ENCODE results near the gene INTS15. TPM values are rescaled to one million over a fixed set of nuclear protein-coding genes. Genes with fewer than 3 reads are reported as not detected.

INTS15 gene
- 10 to 100 TPM; 31.9 to 35.0 TPM for total RNA-seq

DNA sequence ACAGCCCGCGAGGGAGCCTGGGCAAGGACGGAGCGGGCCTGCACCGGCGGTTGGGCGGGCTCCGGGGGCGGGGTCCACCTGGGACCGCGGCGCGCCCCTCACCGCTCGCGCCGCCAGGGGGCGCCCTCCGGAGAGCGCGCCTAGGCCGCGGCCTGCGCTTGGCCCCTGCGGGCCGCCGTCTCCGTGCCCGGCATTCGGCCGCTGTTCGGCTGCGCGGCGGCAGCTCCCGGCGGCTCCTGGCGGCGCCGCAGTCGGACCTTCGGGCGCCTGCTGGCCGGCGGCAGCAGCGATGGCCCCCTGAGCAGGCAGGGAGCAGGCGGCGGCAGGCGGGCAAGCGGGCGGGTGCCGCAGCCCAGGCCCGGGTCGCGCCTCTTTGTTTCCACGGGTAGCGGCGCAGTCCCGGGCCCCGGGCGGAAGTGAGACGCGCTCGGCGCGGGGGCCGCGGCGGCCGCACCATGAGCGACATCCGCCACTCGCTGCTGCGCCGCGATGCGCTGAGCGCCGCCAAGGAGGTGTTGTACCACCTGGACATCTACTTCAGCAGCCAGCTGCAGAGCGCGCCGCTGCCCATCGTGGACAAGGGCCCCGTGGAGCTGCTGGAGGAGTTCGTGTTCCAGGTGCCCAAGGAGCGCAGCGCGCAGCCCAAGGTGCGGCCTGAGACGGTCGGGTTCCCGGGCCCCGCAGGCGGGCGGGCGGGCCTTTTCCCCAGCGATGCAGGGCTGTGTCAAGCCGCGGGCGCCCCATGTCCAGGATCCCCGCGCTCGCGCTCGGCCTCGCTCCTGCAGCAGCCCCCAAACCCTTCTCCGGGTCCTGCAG lies at the start of gene INTS15:
Gene INTS15, plus strand, starts transcription at position 193 of the 816 bp plus-strand sequence. Its CDS starts 263 bp downstream, at position 456.
- Mint-ChIP-seq H3K4me1 (peaks cover 23% of the 10 kb centered on the region), H3K4me3 (peak within 1 kb of the TSS; percentile 98), H3K27me3 (no peaks in the 10 kb centered on the region), H3K9me3 (no peaks in the 10 kb centered on the region), H3K36me3 (peaks cover 38% of the 10 kb centered on the region), H3K27ac (peak within 1 kb of the TSS; percentile 85)
- peak; percentile 91 for DNase-seq

- Mint-ChIP-seq H3K27ac (no peak overlapping the region), H3K36me3 (no peaks in the 10 kb centered on the region), H3K4me3 (no peak overlapping the region), H3K4me1 (peaks cover 7% of the 10 kb centered on the region), H3K9me3 (no peaks in the 10 kb centered on the region), H3K27me3 (peaks cover 21% of the 10 kb centered on the region)
- no peak for DNase-seq
Observed at GRCh38 chr7:6542368-6542767, 47.5 kb upstream of the INTS15 start.

GRCh38 chr7:6545398-6546126 lies 44.3 kb upstream of the INTS15 start:
- H3K36me3 Mint-ChIP-seq = no peaks in the 10 kb centered on the region
- DNase-seq = no peak
- no peaks in the 10 kb centered on the region for H3K9me3 Mint-ChIP-seq
- peaks cover 7% of the 10 kb centered on the region for H3K4me1 Mint-ChIP-seq
- no peak overlapping the region for H3K4me3 Mint-ChIP-seq
- H3K27me3 Mint-ChIP-seq = peaks cover 5% of the 10 kb centered on the region
- H3K27ac Mint-ChIP-seq = no peak overlapping the region

GRCh38 chr7:6546498-6547251 lies 43.1 kb upstream of the INTS15 start:
- H3K4me1 Mint-ChIP-seq = peaks cover 7% of the 10 kb centered on the region
- H3K27ac Mint-ChIP-seq = no peak overlapping the region
- no peaks in the 10 kb centered on the region for H3K36me3 Mint-ChIP-seq
- no peak for DNase-seq
- peaks cover 5% of the 10 kb centered on the region for H3K27me3 Mint-ChIP-seq
- H3K9me3 Mint-ChIP-seq = no peaks in the 10 kb centered on the region
- H3K4me3 Mint-ChIP-seq = no peak overlapping the region

- Mint-ChIP-seq H3K4me1 (peaks cover 7% of the 10 kb centered on the region), H3K9me3 (no peaks in the 10 kb centered on the region), H3K27me3 (peaks cover 5% of the 10 kb centered on the region), H3K27ac (no peak overlapping the region), H3K4me3 (no peak overlapping the region), H3K36me3 (no peaks in the 10 kb centered on the region)
- no peak for DNase-seq
Observed at GRCh38 chr7:6547400-6547799, 42.4 kb upstream of the INTS15 start.

GRCh38 chr7:6551016-6551511 lies 38.8 kb upstream of the INTS15 start, which contains the start of gene GRID2IP:
TSS of gene GRID2IP (minus strand) at chr7:6551461. CDS start at chr7:6551436, 25 bp downstream.
- Mint-ChIP-seq H3K27me3 (peaks cover 5% of the 10 kb centered on the region), H3K4me3 (no peak within 1 kb of the TSS), H3K36me3 (no peaks in the 10 kb centered on the region), H3K4me1 (peaks cover 6% of the 10 kb centered on the region), H3K9me3 (peaks cover 2% of the 10 kb centered on the region), H3K27ac (no peak within 1 kb of the TSS)
- no peak for DNase-seq

- no peaks in the 10 kb centered on the region for H3K27me3 Mint-ChIP-seq
- no peaks in the 10 kb centered on the region for H3K36me3 Mint-ChIP-seq
- H3K4me1 Mint-ChIP-seq = peaks cover 6% of the 10 kb centered on the region
- H3K4me3 Mint-ChIP-seq = no peak overlapping the region
- peaks cover 2% of the 10 kb centered on the region for H3K9me3 Mint-ChIP-seq
- DNase-seq = no peak
- no peak overlapping the region for H3K27ac Mint-ChIP-seq
Observed at GRCh38 chr7:6553448-6554044, 36.3 kb upstream of the INTS15 start.

- peaks cover 6% of the 10 kb centered on the region for H3K4me1 Mint-ChIP-seq
- DNase-seq = no peak
- H3K9me3 Mint-ChIP-seq = peaks cover 2% of the 10 kb centered on the region
- no peaks in the 10 kb centered on the region for H3K27me3 Mint-ChIP-seq
- no peaks in the 10 kb centered on the region for H3K36me3 Mint-ChIP-seq
- H3K27ac Mint-ChIP-seq = peak overlapping the region; percentile 81
- peak overlapping the region; percentile 29 for H3K4me3 Mint-ChIP-seq
Observed at GRCh38 chr7:6554848-6555247, 35.0 kb upstream of the INTS15 start.

DNA sequence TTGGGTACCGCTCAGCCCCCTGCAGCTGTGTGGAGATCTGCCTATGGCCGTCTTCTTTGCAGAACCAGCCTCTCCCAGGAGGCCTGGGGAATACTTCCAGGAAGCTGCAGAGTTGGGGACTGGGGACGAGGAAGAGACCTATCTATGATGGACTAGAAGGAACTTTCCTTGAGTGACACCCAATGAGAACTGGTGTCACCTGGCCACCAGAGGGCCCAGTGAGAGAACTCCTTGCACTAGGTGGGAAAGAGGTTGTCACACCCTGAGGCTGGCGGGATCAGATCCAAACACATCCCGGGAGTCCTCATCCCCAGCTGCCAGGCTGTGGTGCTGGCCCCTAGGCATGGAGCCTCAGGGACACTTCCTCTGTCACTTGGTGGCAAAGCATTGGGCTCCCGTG lies 33.6 kb upstream of the INTS15 start:
- Mint-ChIP-seq H3K9me3 (peaks cover 2% of the 10 kb centered on the region), H3K27me3 (no peaks in the 10 kb centered on the region), H3K27ac (no peak overlapping the region), H3K4me1 (peaks cover 6% of the 10 kb centered on the region), H3K36me3 (no peaks in the 10 kb centered on the region), H3K4me3 (no peak overlapping the region)
- no peak for DNase-seq

DNA sequence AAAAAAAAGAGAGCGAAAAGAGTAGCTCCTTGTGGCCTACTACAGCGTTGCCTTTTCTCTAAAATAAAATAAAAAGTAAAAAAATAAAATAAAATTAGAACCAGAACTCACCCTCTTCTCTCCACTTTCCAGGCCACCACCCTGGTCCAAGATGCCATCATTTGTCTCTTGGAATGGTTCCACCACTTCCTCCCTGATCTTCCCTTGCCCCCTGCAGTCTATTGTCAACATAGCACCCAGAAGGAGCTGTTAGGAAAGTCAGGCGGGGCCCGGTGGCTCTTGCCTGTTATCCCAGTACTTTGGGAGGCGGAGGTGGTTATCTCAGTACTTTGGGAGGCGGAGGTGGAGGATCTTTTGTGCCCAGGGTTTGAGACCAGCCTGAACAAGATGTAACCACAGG lies 31.0 kb upstream of the INTS15 start:
- no peak overlapping the region for H3K27ac Mint-ChIP-seq
- H3K9me3 Mint-ChIP-seq = peaks cover 2% of the 10 kb centered on the region
- H3K36me3 Mint-ChIP-seq = no peaks in the 10 kb centered on the region
- H3K27me3 Mint-ChIP-seq = no peaks in the 10 kb centered on the region
- no peak overlapping the region for H3K4me3 Mint-ChIP-seq
- peaks cover 6% of the 10 kb centered on the region for H3K4me1 Mint-ChIP-seq
- DNase-seq = no peak

GRCh38 chr7:6559896-6560295 lies 29.9 kb upstream of the INTS15 start:
- Mint-ChIP-seq H3K9me3 (peaks cover 2% of the 10 kb centered on the region), H3K4me1 (peaks cover 5% of the 10 kb centered on the region), H3K27ac (no peak overlapping the region), H3K36me3 (no peaks in the 10 kb centered on the region), H3K4me3 (no peak overlapping the region), H3K27me3 (no peaks in the 10 kb centered on the region)
- DNase-seq = no peak

DNA sequence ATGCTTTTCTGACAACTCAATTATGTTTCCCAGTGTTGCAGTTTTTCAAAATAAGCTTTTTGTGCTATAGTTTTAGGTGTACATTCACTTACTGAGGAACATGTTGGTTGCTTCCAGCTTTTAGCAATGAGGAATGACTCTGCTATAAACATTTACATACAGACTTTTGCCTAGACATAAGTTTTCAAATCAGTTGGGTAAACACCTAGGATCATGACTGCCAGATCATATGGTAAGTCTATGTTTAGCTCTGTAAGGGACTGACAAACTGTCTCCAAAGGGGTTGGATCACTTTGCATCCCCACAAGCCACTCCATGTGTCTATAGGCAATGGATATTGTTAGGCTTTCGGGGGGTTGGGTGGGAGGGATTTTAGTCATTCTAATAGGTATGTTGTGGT lies 27.7 kb upstream of the INTS15 start:
- H3K27me3 Mint-ChIP-seq = no peaks in the 10 kb centered on the region
- DNase-seq = no peak
- H3K27ac Mint-ChIP-seq = no peak overlapping the region
- H3K9me3 Mint-ChIP-seq = no peaks in the 10 kb centered on the region
- H3K36me3 Mint-ChIP-seq = no peaks in the 10 kb centered on the region
- no peak overlapping the region for H3K4me3 Mint-ChIP-seq
- peaks cover 3% of the 10 kb centered on the region for H3K4me1 Mint-ChIP-seq

DNA sequence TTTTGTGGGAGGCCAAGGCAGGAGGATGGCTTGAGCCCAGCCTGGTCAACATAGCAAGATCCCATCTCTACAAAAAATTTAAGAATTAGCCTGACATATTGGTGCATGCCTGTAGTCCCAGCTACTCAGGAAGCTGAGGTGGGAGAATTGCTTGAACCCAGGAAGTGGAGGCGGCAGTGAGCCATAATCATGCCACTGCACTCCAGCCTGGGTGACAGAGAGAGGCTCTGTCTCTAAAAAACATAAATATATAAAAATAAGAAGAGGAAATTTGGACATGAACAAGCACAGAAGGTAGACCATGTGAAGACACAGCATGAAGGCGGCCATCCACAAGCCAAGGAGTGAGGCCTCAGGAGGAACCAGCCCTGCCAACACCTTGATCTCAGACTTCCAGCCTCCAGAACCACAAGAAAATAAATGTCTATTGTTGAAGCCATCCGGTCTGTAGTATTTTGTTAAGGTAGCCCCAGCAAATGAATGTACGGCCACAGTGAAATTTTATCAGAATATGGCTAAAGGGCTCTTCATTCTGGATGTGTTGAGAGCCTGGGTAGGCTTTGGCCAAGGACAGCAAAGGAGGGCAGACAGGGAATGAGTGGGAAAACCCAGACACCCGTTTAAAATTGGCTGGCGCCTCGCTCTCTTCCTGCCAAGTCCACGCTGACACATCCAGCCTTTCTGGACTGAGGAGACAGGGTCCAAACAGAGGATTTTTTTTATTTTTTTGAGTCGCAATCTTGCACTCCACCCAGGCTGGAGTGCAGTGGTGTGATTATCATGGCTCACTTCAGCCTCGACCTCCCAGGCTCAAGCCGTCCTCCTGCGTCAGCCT lies 25.7 kb upstream of the INTS15 start:
- Mint-ChIP-seq H3K27ac (no peak overlapping the region), H3K36me3 (no peaks in the 10 kb centered on the region), H3K4me1 (peaks cover 3% of the 10 kb centered on the region), H3K9me3 (no peaks in the 10 kb centered on the region), H3K27me3 (no peaks in the 10 kb centered on the region), H3K4me3 (no peak overlapping the region)
- no peak for DNase-seq

DNA sequence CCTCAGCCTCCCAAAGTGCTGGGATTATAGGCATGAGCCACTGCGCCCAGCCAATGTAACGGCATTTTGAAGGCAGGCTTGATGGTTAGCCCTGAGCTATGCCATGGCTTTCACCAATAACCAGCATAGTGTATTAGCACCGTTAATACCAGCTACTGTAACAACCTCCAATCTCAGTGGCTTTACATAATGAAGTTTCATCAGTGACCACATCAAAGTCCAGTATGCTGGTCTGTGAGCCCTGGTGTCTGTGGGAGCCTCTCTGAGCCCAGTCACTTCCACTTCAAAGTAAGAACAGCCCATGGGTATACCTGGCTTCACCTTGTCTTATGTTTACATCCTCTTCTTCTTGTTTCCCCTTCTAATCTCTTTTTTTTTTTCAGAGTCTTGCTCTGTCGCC lies 24.2 kb upstream of the INTS15 start:
- no peak for DNase-seq
- Mint-ChIP-seq H3K27me3 (no peaks in the 10 kb centered on the region), H3K9me3 (no peaks in the 10 kb centered on the region), H3K36me3 (no peaks in the 10 kb centered on the region), H3K27ac (no peak overlapping the region), H3K4me1 (peaks cover 3% of the 10 kb centered on the region), H3K4me3 (no peak overlapping the region)

Data from activated naive CD8-positive, alpha-beta T cell treated with anti-CD3 and anti-CD28 coated beads for 36 hours (primary cell).